DMS153 treated with DMSO at 0.1 percent for 48 hours (cell line): Measurements from ENCODE around the gene PGBD5.

ENCODE experiments used
- DNase-seq: peaks from one replicate; lab custom pipeline; 2025; ENCODE audit not compliant: unreplicated experiment; lab: John Stamatoyannopoulos, UW

PGBD5 gene

GRCh38 chr1:230351514-230351913, 74.6 kb downstream of the PGBD5 start:
- DNase-seq = no peak

GRCh38 chr1:230350208-230350921, 75.8 kb downstream of the PGBD5 start:
- DNase-seq = no peak

- DNase-seq = no peak
These were observed 77.1 kb downstream of the PGBD5 start for GRCh38 chr1:230349020-230349393.

- no peak for DNase-seq
These were observed 77.6 kb downstream of the PGBD5 start for GRCh38 chr1:230348386-230349019.

GRCh38 chr1:230347896-230348295, 78.2 kb downstream of the PGBD5 start:
- no peak for DNase-seq

GRCh38 chr1:230345139-230345885, 80.8 kb downstream of the PGBD5 start:
- no peak for DNase-seq

GRCh38 chr1:230342699-230343098, 83.4 kb downstream of the PGBD5 start:
- no peak for DNase-seq

GRCh38 chr1:230342019-230342418, 84.1 kb downstream of the PGBD5 start:
- DNase-seq = no peak

GRCh38 chr1:230341162-230341546, 85.0 kb downstream of the PGBD5 start:
- DNase-seq = no peak

GRCh38 chr1:230340526-230341161, 85.5 kb downstream of the PGBD5 start:
- no peak for DNase-seq

GRCh38 chr1:230339033-230339432, 87.1 kb downstream of the PGBD5 start:
- no peak for DNase-seq

GRCh38 chr1:230337266-230337665, 88.9 kb downstream of the PGBD5 start:
- no peak for DNase-seq

GRCh38 chr1:230335861-230336522, 90.1 kb downstream of the PGBD5 start:
- DNase-seq = no peak

GRCh38 chr1:230334447-230334837, 91.7 kb downstream of the PGBD5 start:
- no peak for DNase-seq

GRCh38 chr1:230333590-230334446, 92.3 kb downstream of the PGBD5 start:
- no peak for DNase-seq

- DNase-seq = no peak
These were observed 93.5 kb downstream of the PGBD5 start for GRCh38 chr1:230332575-230333066.

- DNase-seq = no peak
These were observed 94.1 kb downstream of the PGBD5 start for GRCh38 chr1:230332061-230332460.

- no peak for DNase-seq
These were observed 96.0 kb downstream of the PGBD5 start for GRCh38 chr1:230330157-230330556.

GRCh38 chr1:230328342-230329015, 97.7 kb downstream of the PGBD5 start:
- DNase-seq = no peak

- DNase-seq = no peak
These were observed 98.2 kb downstream of the PGBD5 start for GRCh38 chr1:230327892-230328284.
